Stimulated activated CD8-positive, alpha-beta memory T cell treated with anti-CD3 and anti-CD28 coated beads, Interleukin-12 subunit alpha, Interleukin-12 subunit beta, amount 100 ng/mL, for 24 hours (primary cell): ENCODE results near the gene DNAI7.

Experiments used
- DNase-seq: peaks from one replicate; pipeline ENCODE4 v3.0.0-alpha.2; 2020; ENCODE audit errors: extremely low read depth

The DNAI7 gene, protein sequence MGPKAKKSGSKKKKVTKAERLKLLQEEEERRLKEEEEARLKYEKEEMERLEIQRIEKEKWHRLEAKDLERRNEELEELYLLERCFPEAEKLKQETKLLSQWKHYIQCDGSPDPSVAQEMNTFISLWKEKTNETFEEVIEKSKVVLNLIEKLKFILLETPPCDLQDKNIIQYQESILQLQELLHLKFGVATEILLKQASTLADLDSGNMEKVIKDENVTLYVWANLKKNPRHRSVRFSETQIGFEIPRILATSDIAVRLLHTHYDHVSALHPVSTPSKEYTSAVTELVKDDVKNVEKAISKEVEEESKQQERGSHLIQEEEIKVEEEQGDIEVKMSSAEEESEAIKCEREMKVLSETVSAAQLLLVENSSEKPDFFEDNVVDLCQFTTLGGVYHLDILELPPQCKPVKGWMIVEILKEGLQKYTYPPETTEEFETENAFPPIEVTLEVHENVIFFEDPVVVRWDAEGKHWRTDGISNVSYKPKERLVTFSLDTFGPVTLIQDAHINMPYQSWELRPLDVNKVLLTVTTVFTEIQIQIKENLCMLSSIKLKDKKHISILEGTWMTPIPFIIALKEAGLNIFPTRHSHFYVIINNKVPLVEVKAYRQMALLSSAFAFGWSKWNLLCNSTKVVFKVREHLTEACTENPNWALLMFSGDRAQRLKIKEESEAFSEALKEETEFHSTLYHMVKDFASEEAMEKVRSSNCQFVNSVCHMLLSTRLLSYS

DNA sequence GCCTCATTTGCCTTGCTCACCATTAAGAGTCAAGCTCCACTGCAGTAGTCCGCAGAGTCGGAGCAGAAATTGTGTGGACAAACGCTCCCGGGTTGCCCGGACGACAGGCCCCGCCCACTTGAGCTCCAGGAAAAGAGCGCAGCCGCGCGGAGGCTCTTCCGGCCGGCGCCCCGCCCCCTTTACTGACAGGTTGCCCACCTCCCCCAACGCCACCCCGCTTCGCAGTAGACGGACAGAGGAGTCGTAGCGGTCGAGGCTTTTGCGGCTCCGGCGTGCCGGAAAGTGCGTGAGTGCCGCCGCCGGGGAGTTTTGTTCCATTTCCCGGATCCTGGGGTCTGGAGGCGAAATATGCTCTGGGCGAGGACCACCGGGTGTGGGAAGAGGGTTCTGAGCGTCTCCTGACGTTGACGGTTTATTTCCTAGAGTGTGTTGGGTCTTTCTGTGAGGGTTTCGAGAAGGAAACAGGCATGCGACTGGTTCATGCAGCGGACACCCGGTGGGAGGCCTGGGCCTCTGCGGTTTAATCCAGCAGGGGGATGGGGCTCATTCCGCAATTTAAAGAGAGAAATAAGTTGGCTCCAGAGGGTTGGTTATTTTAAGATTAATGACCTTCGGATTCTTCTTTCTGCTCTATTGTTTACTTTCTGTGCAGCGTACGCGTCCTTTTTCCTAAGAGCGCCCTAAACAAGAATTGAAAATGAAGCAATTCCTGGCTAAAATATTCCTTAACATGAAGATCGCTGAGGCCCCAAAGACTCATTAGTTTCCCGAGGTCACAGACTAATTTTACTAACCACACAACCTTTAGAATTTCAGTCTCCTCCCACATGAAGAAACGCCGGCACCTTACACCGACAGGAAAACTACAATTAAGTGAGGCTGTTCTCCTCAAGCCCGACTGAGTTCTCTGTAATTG is at the start of gene DNAI7, which contains the start of gene ETFRF1:
DNAI7 (minus strand) TSS at position 105 of the 916 bp plus-strand sequence; CDS start at position 23, 82 bp downstream.
ETFRF1 (plus strand) TSS at position 182 of the 916 bp plus-strand sequence. CDS start 8,720 bp downstream, outside the sequence.
- DNase-seq, result peak; percentile 97

DNA sequence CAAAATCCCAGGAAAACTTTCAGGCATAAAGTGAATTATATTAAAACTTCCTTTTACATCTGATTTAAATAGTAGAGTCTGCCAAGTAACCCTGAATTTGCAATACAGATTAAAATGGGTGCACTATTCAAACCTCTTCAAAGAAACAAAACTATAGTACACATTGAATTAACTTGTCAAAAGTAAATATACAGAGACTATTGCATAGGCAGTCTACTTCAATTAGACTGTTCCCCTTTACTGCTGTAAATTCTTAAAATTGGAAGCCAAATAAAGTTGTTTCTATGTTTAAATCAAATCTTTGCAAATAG is 48.7 kb upstream of the DNAI7 start:
- DNase-seq, result no peak

DNA sequence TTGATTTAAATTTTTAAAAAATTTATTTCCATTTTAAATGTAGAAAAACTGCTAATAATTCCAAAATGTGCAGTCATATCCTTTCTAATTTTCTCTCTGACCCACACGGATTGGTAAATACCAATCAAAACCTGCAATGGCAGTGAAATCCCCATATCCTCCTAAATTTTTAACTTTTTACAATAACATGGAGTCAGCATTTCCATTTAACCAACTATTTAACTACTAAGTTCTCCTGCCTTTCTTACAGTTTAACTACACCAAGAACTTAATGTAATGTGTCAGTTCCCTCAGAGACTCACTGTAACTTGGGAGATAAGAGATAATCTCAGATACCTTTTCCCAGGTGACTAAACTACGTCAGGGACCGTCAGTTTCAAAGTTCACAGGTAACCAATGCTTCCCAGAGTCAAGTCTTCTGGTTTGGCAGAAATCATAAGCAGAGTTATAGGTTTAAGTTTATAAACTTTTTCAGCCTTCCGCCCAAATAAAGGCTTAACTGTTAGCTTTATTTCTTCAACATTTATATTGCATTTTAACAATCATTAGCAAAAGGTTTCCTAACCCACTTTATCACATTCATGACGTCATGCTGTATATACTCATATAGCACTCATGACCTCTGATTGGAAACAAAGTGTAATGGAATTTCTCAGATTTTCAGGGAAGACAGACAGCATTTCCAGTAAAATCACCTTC is 48.2 kb upstream of the DNAI7 start:
- DNase-seq, result no peak

DNA sequence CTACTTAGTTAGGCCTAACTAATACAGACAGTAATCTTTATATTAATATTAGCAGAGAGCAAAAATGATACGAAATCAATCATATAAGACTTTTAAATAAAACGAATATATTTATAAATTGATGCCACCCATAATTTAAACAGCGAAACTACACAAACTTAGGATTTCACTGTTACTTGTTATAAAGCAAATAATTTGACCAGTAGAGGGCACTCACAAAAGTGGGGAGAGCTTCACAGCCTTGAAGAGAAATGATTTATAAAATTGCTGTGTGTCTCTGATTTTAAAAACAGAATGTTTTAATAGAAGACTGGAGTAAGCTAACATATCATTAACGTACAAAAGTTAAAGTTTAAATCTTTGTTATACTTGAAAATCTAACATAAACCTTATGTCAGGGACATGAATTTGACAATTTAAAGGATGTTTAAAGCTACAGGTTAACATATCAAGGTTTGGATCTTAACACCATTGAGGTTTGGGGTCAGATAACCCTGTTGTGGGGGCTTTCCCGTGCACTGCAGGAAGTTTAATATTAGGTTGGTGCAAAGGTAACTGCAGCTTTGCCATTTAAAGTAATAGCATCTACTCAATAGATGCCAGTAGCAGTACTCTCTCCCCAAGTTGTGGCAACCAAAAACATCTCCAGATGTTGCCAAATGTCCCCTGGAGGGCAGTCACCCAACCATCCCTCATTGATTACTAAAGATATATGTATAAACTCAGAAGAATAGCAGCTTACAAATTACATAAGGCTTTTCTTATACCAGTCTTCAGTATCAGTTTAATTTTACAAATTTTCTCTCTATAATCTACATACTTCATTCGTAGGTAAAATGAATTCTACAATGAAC is 46.4 kb upstream of the DNAI7 start:
- no peak for DNase-seq

DNA sequence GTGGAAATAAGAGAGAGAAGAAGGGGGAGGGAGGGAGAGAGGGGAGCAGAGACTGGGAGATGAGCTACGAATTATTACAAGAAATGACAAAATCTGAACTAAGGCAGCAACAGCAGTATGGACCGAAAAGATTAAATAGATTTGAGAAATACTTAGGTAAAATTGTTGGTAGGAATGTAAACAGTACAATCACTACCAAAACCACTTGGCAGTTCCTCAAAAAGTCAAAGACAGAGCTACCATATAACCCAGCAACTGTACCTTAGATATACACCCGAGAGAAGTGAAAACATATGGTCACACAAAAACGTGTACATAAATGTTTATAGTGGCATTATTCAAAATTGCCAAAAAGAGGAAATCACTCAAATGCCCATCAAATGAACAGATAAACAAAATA is 41.7 kb upstream of the DNAI7 start:
- no peak for DNase-seq

DNA sequence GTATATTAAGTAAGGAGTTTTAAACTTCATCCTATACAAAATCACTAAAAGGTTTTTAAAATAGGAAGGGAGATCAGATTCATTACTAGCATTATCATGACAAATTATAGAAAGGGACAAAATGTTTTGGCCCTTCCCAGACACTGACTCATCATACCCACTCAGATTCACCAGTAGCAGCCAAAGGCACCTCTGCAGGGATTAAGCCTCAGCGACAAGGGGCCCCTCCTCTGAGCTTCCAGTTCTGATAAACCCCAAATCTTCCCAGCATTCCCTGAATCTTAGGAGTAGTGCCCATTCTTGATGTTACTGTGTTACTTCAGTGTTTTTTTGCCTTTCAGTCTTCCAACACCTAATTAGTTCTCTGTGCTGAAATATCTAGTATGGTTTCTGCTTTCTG is 41.2 kb upstream of the DNAI7 start:
- DNase-seq, result no peak

DNA sequence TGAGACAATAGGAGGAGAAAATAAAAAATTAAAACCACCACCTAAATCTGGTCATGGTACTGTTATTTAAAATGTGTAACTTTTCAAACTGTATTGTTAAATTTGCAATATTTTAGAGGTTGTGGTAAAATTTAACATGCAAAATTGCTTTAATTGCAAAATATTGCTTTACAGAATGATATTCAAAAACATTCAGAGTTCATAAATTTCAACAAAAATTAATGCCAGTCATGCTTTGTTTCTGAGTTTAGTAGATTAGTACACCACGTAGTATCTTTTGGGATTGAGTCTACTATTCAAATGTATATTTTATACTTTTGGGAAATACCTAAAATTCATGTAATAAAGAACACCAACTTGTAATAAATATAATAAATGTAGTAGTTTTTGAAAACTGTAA is 18.4 kb upstream of the DNAI7 start:
- no peak for DNase-seq

DNA sequence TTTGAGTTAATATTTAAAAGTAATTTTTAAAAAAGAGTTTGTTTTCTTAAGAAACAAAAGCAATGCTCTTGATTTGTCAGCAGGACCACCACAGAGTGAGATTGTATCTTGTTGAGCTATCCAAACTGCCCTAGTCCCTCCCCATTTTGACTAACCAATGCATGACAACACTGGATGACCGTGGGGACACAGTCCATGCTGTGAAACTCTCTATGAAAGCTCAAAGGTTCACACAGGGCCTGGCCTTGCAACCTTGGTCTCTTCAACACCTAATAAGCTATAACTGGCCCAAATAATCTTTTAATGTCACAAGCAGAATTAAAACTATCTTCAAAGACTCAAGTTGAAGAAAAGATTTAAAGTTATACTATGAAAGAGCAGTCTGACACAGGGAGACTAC is 13.6 kb upstream of the DNAI7 start:
- no peak for DNase-seq

DNA sequence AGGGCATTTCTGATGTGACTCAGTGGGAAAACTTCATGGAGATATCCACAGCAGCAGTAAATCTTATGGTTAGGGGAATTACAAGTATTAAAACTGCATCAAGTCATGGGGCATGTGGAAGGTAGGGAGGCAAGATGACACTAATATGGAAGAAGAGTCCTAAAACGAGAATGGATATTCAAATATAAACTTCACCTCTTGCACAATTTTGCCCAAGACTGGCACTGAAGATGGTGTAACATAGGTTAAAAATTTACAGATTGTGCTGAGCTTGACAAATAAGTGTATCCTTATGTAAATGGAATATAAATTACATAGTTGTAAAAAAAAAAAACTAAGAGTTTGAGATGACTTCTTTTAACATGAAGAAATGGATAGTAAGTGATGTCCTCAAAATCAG is 12.9 kb upstream of the DNAI7 start:
- DNase-seq, result no peak

DNA sequence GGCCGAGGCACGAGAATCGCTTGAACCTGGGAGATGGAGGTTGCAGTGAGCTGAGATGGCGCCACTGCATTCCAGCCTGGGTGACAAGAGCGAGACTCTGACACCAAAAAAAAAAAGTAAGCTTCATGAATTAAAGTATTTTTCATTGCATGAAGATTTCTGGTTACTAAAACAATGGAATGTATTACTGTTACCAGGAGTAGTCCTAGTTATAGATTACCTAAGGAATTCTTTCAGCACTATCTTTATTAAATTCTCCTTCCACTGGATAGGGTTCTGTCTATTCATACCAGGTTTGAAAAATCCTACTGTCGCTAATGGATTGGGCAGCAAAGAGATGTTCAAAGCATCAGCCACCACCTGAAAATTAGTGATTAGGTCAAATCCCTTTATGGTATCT is 12.5 kb upstream of the DNAI7 start:
- no peak for DNase-seq

DNA sequence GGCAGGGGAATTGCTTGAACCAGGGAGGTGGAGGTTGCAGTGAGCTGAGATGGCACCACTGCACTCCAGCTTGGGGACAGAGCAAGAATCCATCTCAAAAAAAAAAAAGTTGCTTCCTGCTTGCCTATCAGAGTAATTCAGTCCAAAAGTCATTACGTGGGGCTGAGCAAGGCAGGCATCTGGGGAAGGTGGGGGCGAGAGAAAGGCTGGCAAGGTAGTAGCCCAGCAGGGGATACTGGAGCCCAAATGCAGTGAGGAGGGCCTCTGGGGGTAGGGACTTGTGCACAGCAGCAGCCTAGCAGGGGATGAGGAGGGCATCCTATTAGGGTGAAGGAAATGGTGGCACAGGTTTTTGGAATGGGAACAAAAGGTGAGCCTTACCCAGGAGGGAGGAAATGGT is 7.2 kb upstream of the DNAI7 start:
- DNase-seq, result no peak

DNA sequence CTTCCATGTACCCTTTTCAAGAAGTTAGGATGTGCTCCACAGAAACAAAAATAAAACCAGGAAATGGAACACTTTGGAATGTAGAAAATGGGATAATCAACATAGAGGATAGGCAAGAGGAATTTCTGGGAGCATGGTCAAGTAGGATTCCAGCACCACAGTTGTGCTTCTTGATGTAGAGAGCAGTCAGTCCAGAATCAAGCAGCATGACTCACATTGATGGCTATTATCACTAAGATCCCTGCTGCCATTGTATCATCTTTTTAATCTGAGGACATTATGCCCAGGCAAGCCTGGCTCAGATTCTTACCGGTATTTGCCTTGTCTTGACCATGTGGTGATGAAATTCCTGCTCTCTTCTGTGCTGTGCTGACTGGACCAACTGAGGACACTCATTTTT is 5.7 kb upstream of the DNAI7 start:
- no peak for DNase-seq

DNA sequence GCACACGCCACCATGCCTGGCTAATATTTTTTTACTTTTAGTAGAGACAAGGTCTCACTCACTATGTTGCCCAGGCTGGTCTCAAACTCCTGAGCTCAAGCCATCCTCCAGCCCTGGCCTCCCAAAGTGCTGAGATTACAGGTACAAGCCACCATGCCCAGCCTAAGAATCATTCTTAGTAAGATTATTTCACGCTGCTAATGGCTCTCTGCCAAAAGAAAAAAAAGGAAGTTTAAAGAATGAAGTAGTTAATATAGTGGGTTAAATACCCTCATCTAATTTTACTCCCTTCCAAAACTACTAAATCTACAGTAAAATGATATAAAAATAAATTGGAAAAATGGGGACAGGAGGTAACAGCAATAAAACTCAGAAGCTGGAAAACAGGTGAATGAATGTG is 2.6 kb upstream of the DNAI7 start:
- no peak for DNase-seq

DNA sequence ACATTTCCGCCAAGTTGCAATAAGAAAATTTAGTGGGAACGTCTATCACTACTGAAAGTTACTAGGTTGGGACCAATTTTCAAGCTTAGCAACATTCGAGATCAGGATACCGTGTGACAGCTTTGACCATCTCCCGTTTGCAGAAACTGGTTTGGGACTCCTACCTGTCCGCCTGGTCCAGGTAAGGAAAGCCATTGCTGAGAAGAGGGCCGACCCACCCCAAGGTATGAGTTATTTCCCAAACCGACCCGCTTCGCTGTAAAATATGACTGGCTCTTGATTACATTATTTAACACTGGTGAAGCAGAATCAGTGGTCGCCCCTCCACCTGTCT is 271 bp downstream of the DNAI7 start:
- DNase-seq, result no peak

DNA sequence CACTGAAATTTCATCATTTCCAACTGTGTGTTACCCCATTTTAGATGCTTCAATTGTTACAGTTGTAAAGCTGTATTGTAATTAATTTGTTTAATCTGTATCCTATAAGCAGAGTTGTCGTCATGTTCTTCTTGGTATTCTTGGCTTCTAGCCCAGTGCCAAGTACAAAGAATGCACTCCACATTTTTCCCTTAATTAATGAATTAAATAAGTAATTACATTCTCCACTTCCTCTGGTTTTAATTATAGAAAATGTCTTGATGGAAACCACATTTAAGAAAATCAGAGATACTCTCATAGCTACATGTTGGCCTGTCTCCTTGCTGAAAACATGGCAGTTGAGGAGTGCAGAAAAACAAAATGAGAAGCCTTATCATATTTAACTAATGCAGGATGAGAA is 746 bp downstream of the DNAI7 start:
- DNase-seq, result no peak

DNA sequence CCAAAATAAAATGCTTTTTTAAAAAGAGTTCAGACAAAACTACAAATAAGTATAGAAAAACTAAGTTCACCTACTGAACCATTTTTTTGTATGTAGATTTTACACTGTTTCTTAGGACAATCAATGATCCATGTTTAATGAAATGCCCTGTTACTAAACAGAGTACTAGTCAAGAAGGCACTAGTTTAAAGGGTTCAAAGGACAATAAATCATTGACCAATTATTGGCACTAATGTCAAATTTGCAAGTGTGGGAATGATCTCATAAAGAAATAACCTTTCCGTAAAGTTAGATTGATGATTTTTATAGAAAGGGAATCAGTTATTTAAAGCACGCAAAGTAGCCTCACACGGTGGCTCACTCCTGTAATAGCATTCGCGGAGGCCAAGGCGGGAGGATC is 4.2 kb downstream of the DNAI7 start:
- no peak for DNase-seq

DNA sequence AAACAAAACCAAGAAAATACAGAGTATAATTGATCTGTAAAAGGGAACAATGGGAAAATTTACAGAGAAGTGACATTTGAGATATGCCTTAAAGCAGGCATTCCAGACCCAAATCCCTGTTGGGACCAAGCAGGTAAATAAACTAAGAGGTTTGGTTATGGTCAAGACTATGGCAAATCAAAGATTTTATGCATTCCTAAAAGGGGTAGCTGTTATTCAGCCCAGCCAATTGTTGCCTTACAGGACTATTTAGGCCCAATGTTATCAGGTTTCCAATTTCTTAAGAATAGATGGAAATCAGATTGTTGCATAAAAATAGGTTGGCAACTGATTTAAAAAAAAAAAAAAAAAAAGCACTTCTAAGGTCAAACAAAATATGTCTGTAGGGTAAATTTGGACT is 5.3 kb downstream of the DNAI7 start:
- no peak for DNase-seq

DNA sequence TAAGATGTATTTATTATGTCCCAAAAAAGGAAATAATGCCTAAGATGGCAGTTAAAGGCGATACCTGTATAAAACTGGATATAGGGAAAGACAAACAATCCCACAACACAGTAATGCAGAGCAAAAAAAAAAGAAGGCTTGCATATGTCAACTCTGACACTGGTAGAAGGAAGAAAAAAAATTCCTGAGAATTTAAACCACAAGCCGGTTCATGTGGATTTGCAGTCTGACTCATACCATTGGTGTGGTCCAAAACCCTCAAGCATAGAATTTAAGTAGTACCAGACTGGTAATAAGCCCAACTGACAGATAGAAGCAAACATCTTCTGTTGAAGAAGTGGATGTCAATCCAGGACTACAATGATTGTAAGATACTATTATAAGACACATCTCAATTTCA is 7.2 kb downstream of the DNAI7 start:
- no peak for DNase-seq

DNA sequence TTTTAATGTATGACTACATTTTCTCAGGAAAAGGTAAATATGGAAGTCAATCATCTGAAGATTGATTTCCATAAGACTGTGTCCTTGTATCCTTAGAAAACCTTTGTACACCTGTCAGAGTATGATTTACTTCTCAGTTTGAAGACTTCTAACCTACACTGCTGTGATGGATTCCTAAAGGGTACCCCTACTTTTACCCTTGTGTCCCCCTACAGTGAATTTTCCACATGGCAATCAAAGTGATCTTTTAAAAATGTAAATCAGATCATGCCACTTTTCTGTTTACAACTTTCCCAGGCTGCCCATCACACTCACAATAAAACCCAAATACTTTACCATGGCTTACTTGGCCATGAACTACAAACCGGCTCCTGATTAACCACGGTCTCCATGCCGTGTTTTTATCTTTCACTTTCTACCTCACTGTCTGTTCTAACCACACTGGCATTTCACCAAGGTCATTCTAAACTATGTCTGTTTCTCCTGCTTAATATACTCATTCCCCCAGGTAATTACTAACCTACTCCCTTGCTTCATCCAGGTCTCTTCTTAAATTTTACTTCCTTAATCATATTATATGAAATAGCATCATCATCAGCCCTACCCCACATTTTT is 8.1 kb downstream of the DNAI7 start:
- DNase-seq, result no peak

DNA sequence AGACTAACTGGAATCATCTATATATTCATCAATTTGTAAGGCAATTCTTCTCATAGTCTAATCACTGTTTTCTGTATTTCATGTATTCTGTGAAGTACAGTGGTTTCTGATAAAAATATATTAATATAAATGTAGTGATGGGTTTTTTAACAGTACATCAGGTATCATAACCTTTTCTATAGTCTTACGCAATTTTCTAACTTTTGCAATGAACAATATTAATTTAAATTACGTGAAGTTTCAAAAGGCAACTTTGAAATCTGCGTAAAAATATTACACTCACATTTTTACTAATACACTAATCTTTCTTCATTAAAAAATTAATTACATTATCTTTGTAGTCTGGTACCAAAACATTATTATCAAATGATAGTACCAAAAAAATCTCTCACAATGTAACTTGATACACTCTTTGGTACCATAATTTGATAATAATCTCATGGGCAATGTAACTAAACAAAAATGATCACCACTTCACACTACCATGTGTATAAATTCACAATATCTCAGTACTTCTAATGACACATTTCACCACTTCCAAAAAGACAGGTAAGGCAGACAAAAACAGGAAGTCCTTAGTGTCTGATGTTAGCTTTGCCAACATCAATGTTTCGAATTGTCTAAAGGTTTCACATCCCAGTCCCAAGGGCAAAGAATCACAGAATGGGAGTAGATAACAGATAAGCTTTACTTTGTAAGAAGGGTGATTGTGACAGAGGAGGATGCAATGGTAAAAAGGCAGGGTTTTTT is 8.7 kb downstream of the DNAI7 start:
- no peak for DNase-seq
